ENCODE measurements around the gene KNTC1. TPM values are rescaled to one million over a fixed set of nuclear protein-coding genes. Genes with fewer than 3 reads are reported as not detected.

Gene KNTC1
- total RNA-seq, 4 donors from 2014 or later: 7.3 to 13.1 (median 9.5) TPM

GRCh38 chr12:122513660-122514059, 13.4 kb upstream of the KNTC1 start:
- H3K4me1 ChIP-seq: no peaks in the 10 kb centered on the region
- no peaks in the 10 kb centered on the region for H3K9me3 ChIP-seq
- H3K4me3 ChIP-seq (replicated peaks in 1 of 3): no peak overlapping the region
- intact Hi-C loops (cut with DNase I): loop anchor here (10.0 kb wide), 1 partner anchor 251 kb away; no protein-coding TSS in a partner anchor
- WGBS, 2 donors: 92 to 93% methylated on average over 4 of the region's 4 CpGs
- no peak overlapping the region for H3K27ac ChIP-seq
- H3K36me3 ChIP-seq: peaks cover 97 to 99% of the 10 kb centered on the region in 2 donors
- no peaks in the 10 kb centered on the region for H3K27me3 ChIP-seq
- no peak for DNase-seq
- TF ChIP-seq POLR2A (IDR thresholded peaks at IDR 0.05) (no peak), CTCF (IDR thresholded peaks at IDR 0.05) (no peak)

GRCh38 chr12:122515275-122515674, 11.8 kb upstream of the KNTC1 start:
- H3K9me3 ChIP-seq: no peaks in the 10 kb centered on the region
- H3K27ac ChIP-seq: no peak overlapping the region
- no peak for DNase-seq
- intact Hi-C loops (cut with DNase I): loop anchor here (10.0 kb wide), 1 partner anchor 250 kb away; no protein-coding TSS in a partner anchor
- TF ChIP-seq POLR2A (IDR thresholded peaks at IDR 0.05) (no peak), CTCF (IDR thresholded peaks at IDR 0.05) (no peak)
- no peaks in the 10 kb centered on the region for H3K27me3 ChIP-seq
- 94 to 99% methylated on average over 2 of the region's 2 CpGs for WGBS, 2 donors
- no peak overlapping the region for H3K4me3 ChIP-seq (replicated peaks in 1 of 3)
- H3K4me1 ChIP-seq: no peaks in the 10 kb centered on the region
- H3K36me3 ChIP-seq: peaks cover 97 to 99% of the 10 kb centered on the region in 2 donors

- 95 to 96% methylated on average over 13 of the region's 13 CpGs for WGBS, 2 donors
- Histone ChIP-seq H3K4me1 (no peaks in the 10 kb centered on the region), H3K9me3 (no peaks in the 10 kb centered on the region), H3K27me3 (no peaks in the 10 kb centered on the region), H3K27ac (no peak overlapping the region), H3K4me3 (replicated peaks in 1 of 3) (no peak overlapping the region), H3K36me3 (peaks cover 97 to 99% of the 10 kb centered on the region in 2 donors)
- intact Hi-C loops (cut with DNase I): loop anchor here (10.0 kb wide), 1 partner anchor 248 kb away; no protein-coding TSS in a partner anchor
- no peak for DNase-seq
- TF ChIP-seq CTCF (IDR thresholded peaks at IDR 0.05) (no peak), POLR2A (IDR thresholded peaks at IDR 0.05) (no peak)
Measured at GRCh38 chr12:122516544-122517361, 10.3 kb upstream of the KNTC1 start.

GRCh38 chr12:122517877-122518276, 9.2 kb upstream of the KNTC1 start:
- Histone ChIP-seq H3K36me3 (peaks cover 89 to 90% of the 10 kb centered on the region in 2 donors), H3K27me3 (no peaks in the 10 kb centered on the region), H3K27ac (no peak overlapping the region), H3K4me3 (replicated peaks in 1 of 3) (no peak overlapping the region), H3K9me3 (no peaks in the 10 kb centered on the region), H3K4me1 (peaks cover 3 to 6% of the 10 kb centered on the region in 2 donors)
- no peak for TF ChIP-seq POLR2A (IDR thresholded peaks at IDR 0.05)
- TF ChIP-seq CTCF (IDR thresholded peaks at IDR 0.05): no peak
- DNase-seq: no peak
- intact Hi-C loops (cut with DNase I): loop anchor here (10.0 kb wide), 1 partner anchor 247 kb away; no protein-coding TSS in a partner anchor
- WGBS, 2 donors: 75 to 87% methylated on average over 5 of the region's 5 CpGs

GRCh38 chr12:122518908-122519307, 8.1 kb upstream of the KNTC1 start:
- intact Hi-C loops (cut with DNase I): loop anchor here (10.0 kb wide), 1 partner anchor 246 kb away; no protein-coding TSS in a partner anchor
- no peaks in the 10 kb centered on the region for H3K27me3 ChIP-seq
- H3K4me3 ChIP-seq (replicated peaks in 1 of 3): no peak overlapping the region
- H3K9me3 ChIP-seq: no peaks in the 10 kb centered on the region
- no peak overlapping the region for H3K27ac ChIP-seq
- TF ChIP-seq CTCF (IDR thresholded peaks at IDR 0.05) (no peak), POLR2A (IDR thresholded peaks at IDR 0.05) (no peak)
- H3K36me3 ChIP-seq: peaks cover 80% of the 10 kb centered on the region in 2 donors
- 98 to 100% methylated on average over 1 of the region's 1 CpG for WGBS, 2 donors
- DNase-seq: no peak
- H3K4me1 ChIP-seq: peaks cover 13 to 16% of the 10 kb centered on the region in 2 donors
